Measurements from ENCODE around the gene RHCG. TPM values are rescaled to one million over a fixed set of nuclear protein-coding genes. Genes with fewer than 3 reads are reported as not detected.

Gene RHCG
- total RNA-seq, 4 donors from 2014 or later = 2,342 to 7,076 (median 3,336) TPM

DNA sequence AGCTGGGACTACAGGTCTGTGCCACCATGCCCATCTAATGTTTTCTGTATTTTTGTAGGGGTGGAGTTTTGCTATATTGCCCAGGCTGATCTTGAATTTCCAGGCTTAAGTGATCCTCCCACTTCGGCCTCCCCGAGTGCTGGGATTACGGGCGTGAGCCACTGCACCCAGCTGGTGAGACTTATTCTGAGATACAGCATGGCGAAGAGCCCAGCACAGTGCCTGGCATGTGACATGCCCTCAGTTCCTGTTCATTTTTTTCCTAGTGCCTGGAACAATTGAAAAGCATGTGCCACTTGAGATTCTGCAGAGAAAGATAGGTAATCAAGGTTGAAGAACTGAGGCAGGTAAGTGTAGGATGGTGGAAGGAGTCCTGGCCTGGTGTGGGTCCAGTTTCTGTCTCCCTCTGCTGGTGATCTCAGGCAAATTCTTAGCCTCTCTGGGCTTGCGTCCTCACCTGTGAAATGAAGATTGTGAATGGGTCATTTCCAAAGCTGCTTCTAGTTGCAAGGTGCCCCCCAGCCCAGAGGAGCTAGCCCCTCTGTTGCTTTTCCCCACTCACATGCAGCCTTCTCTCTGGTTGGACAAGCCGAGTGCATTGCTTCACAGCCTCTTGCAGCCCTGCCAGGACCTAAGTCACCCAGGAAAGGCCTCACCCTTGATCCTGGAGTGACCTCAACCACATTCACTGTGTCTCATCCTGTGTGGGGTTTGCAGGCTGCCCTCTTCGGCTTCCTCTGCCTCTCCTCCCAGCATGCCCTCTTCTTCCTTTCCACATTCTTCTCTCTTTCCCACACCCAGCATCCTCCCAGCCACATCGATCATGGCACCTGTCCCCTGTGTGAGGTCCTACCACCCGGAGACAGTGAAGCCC is 4.3 kb upstream of the RHCG start:
- H3K4me3 ChIP-seq = no peak overlapping the region
- peaks cover 0 to 73% (median 0%) of the 10 kb centered on the region in 4 donors for H3K27me3 ChIP-seq
- intact Hi-C loops (cut with DNase I) = no loop called here
- 75 to 79% methylated on average over 6 to 10 of the region's 10 CpGs for WGBS, 2 donors
- H3K9me3 ChIP-seq = no peaks in the 10 kb centered on the region
- H3K27ac ChIP-seq = peak overlapping the region; percentile 81 to 92 (median 88)
- no peak for DNase-seq
- H3K36me3 ChIP-seq = peaks cover 0 to 7% (median 3%) of the 10 kb centered on the region in 3 donors
- TF ChIP-seq POLR2A (IDR thresholded peaks at IDR 0.05) = no peak
- TF ChIP-seq, protein P1, sequence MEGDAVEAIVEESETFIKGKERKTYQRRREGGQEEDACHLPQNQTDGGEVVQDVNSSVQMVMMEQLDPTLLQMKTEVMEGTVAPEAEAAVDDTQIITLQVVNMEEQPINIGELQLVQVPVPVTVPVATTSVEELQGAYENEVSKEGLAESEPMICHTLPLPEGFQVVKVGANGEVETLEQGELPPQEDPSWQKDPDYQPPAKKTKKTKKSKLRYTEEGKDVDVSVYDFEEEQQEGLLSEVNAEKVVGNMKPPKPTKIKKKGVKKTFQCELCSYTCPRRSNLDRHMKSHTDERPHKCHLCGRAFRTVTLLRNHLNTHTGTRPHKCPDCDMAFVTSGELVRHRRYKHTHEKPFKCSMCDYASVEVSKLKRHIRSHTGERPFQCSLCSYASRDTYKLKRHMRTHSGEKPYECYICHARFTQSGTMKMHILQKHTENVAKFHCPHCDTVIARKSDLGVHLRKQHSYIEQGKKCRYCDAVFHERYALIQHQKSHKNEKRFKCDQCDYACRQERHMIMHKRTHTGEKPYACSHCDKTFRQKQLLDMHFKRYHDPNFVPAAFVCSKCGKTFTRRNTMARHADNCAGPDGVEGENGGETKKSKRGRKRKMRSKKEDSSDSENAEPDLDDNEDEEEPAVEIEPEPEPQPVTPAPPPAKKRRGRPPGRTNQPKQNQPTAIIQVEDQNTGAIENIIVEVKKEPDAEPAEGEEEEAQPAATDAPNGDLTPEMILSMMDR (IDR thresholded peaks at IDR 0.05) = peak in 3 of 6 experiments; percentile 27 to 66 (median 39)
- peaks cover 27 to 88% (median 38%) of the 10 kb centered on the region in 3 donors for H3K4me1 ChIP-seq

DNA sequence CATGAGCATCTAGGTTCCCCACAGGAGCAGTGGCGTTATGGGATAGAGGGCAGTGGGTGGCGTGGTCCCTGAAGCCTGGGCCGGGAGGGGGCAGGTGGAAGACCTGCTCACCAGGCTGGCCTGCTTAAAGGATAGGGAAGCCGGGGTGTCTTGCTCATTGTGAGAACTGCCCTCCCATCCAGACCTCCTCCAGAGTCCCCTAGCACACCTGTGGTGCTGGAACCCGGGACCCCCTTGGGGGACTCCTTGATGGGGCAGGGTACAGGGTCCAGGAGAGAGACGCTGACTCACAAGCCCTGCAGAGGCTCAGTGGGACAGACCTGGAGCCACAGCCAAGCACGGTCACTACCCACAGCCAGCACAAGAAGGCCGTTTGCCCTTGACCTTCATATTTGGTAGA is 2.8 kb upstream of the RHCG start:
- Histone ChIP-seq H3K4me1 (peaks cover 27 to 73% (median 38%) of the 10 kb centered on the region in 3 donors), H3K9me3 (no peaks in the 10 kb centered on the region), H3K27ac (peak overlapping the region; percentile 81 to 92 (median 88)), H3K27me3 (peaks cover 0 to 86% (median 0%) of the 10 kb centered on the region in 4 donors), H3K36me3 (peaks cover 0 to 21% (median 6%) of the 10 kb centered on the region in 3 donors), H3K4me3 (no peak overlapping the region)
- no peak for TF ChIP-seq POLR2A (IDR thresholded peaks at IDR 0.05)
- TF ChIP-seq, protein P1 (IDR thresholded peaks at IDR 0.05) = no peak
- intact Hi-C loops (cut with DNase I) = no loop called here
- DNase-seq = no peak
- 79 to 89% methylated on average over 4 to 6 of the region's 8 CpGs for WGBS, 2 donors

DNA sequence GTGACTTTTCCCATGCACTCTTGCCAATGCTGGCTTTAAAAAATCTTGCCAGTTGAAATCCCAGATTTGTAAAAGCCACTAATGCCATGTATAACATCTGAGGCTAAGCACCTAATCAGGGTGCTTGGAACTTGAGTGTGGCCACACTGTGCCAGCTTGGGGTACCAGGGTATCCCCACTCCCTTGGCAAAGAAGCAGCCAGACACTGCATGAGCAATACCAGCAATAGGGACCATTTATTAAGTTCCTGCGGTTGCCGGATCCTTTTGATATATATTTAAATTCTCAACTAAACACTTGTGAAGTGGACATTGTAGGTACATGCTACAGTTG is 2.2 kb upstream of the RHCG start:
- Histone ChIP-seq H3K9me3 (no peaks in the 10 kb centered on the region), H3K4me1 (peaks cover 27 to 67% (median 32%) of the 10 kb centered on the region in 3 donors), H3K4me3 (no peak overlapping the region), H3K27ac (peak overlapping the region; percentile 81 to 92 (median 88)), H3K36me3 (peaks cover 0 to 28% (median 6%) of the 10 kb centered on the region in 3 donors), H3K27me3 (peaks cover 0 to 86% (median 0%) of the 10 kb centered on the region in 4 donors)
- no peak for DNase-seq
- intact Hi-C loops (cut with DNase I) = no loop called here
- 56 to 63% methylated on average over 2 of the region's 2 CpGs for WGBS, 2 donors
- TF ChIP-seq POLR2A (IDR thresholded peaks at IDR 0.05) = no peak
- TF ChIP-seq, protein P1 (IDR thresholded peaks at IDR 0.05) = no peak

DNA sequence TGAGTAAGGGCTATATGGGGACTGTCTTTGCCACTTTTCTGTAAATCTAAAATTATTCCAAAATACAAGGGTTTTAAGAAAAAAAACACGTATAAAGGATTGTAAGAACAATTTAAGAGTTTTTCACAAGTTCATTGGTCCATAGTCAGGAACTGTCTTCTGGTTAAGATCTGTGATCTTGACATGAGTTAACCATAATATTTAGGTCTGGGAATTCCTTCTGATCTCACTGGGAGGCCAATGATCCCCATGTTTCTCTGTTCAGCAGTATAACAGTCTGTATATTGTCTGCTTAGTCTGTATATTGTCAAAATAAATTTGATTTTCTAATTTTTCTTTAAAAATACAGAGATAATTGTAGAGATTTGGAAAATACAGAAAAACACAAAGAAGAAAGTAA is 848 bp upstream of the RHCG start:
- TF ChIP-seq, protein P1 (IDR thresholded peaks at IDR 0.05) = no peak
- no peak for TF ChIP-seq POLR2A (IDR thresholded peaks at IDR 0.05)
- Histone ChIP-seq H3K9me3 (no peaks in the 10 kb centered on the region), H3K36me3 (peaks cover 0 to 40% (median 6%) of the 10 kb centered on the region in 3 donors), H3K27ac (peak overlapping the region; percentile 28 to 93 (median 88)), H3K4me1 (peaks cover 21 to 69% (median 25%) of the 10 kb centered on the region in 3 donors), H3K27me3 (peaks cover 0 to 89% (median 0%) of the 10 kb centered on the region in 4 donors), H3K4me3 (peak overlapping the region in 1 of 4 donors; percentile 61)
- WGBS, 2 donors = 62 to 64% methylated on average over 1 of the region's 1 CpG
- DNase-seq = no peak
- intact Hi-C loops (cut with DNase I) = no loop called here

DNA sequence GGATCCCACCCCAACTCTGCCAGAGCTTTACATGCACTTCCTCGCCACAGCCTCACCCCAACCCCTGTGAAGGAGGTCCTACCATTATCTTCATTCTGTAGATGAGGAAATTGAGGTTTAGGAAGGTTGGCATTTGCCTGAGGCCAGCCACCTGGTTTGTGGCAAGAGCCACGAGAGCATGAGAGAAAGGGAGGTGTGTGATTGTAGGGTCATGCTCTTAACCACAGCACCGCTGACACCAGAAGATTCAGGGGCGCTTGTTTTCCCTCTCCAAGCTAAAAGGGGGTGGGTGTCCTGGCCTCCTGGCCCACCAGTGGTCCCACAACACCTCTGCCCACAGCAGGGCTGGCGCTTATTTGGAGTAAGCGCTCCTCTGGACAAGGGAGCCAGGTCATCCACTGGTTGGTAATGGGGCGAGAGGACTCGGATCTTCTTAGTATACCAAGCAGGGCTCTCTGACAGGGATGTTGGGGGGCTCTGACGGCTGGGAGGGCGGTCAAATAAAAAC is 691 bp downstream of the RHCG start:
- H3K36me3 ChIP-seq = peaks cover 0 to 55% (median 6%) of the 10 kb centered on the region in 3 donors
- H3K9me3 ChIP-seq = no peaks in the 10 kb centered on the region
- DNase-seq = no peak
- WGBS, 2 donors = 33 to 54% methylated on average over 3 to 4 of the region's 10 CpGs
- peak overlapping the region; percentile 79 to 93 (median 88) for H3K27ac ChIP-seq
- intact Hi-C loops (cut with DNase I) = no loop called here
- H3K4me3 ChIP-seq = peak overlapping the region; percentile 42 to 64 (median 59)
- H3K4me1 ChIP-seq = peaks cover 15 to 66% (median 18%) of the 10 kb centered on the region in 3 donors
- no peak for TF ChIP-seq POLR2A (IDR thresholded peaks at IDR 0.05)
- TF ChIP-seq, protein P1 (IDR thresholded peaks at IDR 0.05) = no peak
- H3K27me3 ChIP-seq = peaks cover 0 to 87% (median 0%) of the 10 kb centered on the region in 4 donors

All from esophagus squamous epithelium (tissue), 5 donors.